Measurements from ENCODE around the gene ANKRD35.

ANKRD35 gene

GRCh38 chr1:145895471-145895870 lies 9.8 kb upstream of the ANKRD35 start:
- DNase-seq (ENCODE audit: low read depth), result no peak

GRCh38 chr1:145893306-145894055 lies 7.8 kb upstream of the ANKRD35 start:
- DNase-seq (ENCODE audit: low read depth), result no peak

GRCh38 chr1:145892486-145893087 lies 6.9 kb upstream of the ANKRD35 start:
- no peak for DNase-seq (ENCODE audit: low read depth)

GRCh38 chr1:145891587-145892485 lies 6.2 kb upstream of the ANKRD35 start:
- peak; percentile 98 for DNase-seq (ENCODE audit: low read depth)

GRCh38 chr1:145891143-145891542 lies 5.5 kb upstream of the ANKRD35 start:
- no peak for DNase-seq (ENCODE audit: low read depth)

GRCh38 chr1:145889722-145890121 lies 4.1 kb upstream of the ANKRD35 start:
- DNase-seq (ENCODE audit: low read depth), result no peak

GRCh38 chr1:145887631-145888030 lies 2.0 kb upstream of the ANKRD35 start:
- no peak for DNase-seq (ENCODE audit: low read depth)

GRCh38 chr1:145886816-145887215 lies 1.1 kb upstream of the ANKRD35 start:
- DNase-seq (ENCODE audit: low read depth), result no peak

- DNase-seq (ENCODE audit: low read depth), result no peak
Observed at GRCh38 chr1:145886390-145886789, 724 bp upstream of the ANKRD35 start.

- peak; percentile 52 for DNase-seq (ENCODE audit: low read depth)
Observed at GRCh38 chr1:145884675-145885074, 991 bp downstream of the ANKRD35 start.

GRCh38 chr1:145879775-145880174 lies 5.9 kb downstream of the ANKRD35 start:
- DNase-seq (ENCODE audit: low read depth), result no peak

GRCh38 chr1:145878724-145879123 lies 6.9 kb downstream of the ANKRD35 start:
- no peak for DNase-seq (ENCODE audit: low read depth)

GRCh38 chr1:145877923-145878486 lies 7.7 kb downstream of the ANKRD35 start:
- no peak for DNase-seq (ENCODE audit: low read depth)

- DNase-seq (ENCODE audit: low read depth), result no peak
Observed at GRCh38 chr1:145874646-145875045, 11.0 kb downstream of the ANKRD35 start.

- peak; percentile 71 for DNase-seq (ENCODE audit: low read depth)
Observed at GRCh38 chr1:145871994-145872924, 13.4 kb downstream of the ANKRD35 start.

- no peak for DNase-seq (ENCODE audit: low read depth)
Observed at GRCh38 chr1:145868232-145868631, 17.4 kb downstream of the ANKRD35 start.

- DNase-seq (ENCODE audit: low read depth), result no peak
Observed at GRCh38 chr1:145863282-145864018, 22.2 kb downstream of the ANKRD35 start.

GRCh38 chr1:145859491-145860023 lies 26.1 kb downstream of the ANKRD35 start:
- peak; percentile 89 for DNase-seq (ENCODE audit: low read depth)

GRCh38 chr1:145858901-145859490 lies 26.7 kb downstream of the ANKRD35 start, which contains the start of gene PIAS3:
Gene PIAS3, minus strand, starts transcription at chr1:145859081. Its CDS starts 91 bp downstream, at chr1:145858990.
- peak; percentile 97 for DNase-seq (ENCODE audit: low read depth)

Data from fibroblast of gingiva (primary cell).